ENCODE measurements around the gene LDLRAD2. TPM values are rescaled to one million over a fixed set of nuclear protein-coding genes. Genes with fewer than 3 reads are reported as not detected.

LDLRAD2 gene
- under 1 TPM in 1 of 4 donors, not detected in 3; 0.04 TPM for total RNA-seq
- polyA plus RNA-seq: 1 to 10 TPM in 2 of 3 donors, under 1 TPM in 1; 0.48 to 1.7 (median 1.1) TPM
- long read RNA-seq, donor 1: 0 reads
- long read RNA-seq, donor 2: 0 reads

- Histone ChIP-seq H3K4me1 (no peaks in the 10 kb centered on the region), H3K36me3 (ENCODE audit: insufficient read depth in 1 of 2, low read depth in 1 of 2) (no peaks in the 10 kb centered on the region), H3K4me3 (no peak within 1 kb of the TSS), H3K9me3 (no peaks in the 10 kb centered on the region), H3K27ac (no peak within 1 kb of the TSS), H3K27me3 (ENCODE audit: insufficient read depth in 3 of 3, low read length in 2 of 3) (peaks cover 0 to 19% (median 7%) of the 10 kb centered on the region in 3 donors)
- TF ChIP-seq CTCF (IDR thresholded peaks at IDR 0.05): no peak
- intact Hi-C loops (cut with DNase I): no loop called here
- WGBS, 3 donors: 50 to 73% (median 54%) methylated on average over 2 of the region's 2 CpGs
- no peak for ATAC-seq
- DNase-seq: no peak
These were observed at the start of gene LDLRAD2 for GRCh38 chr1:21811875-21812305. Gene LDLRAD2 (plus strand): TSS chr1:21812265. CDS start chr1:21812452, 187 bp downstream.

GRCh38 chr1:21763236-21763635 is 48.8 kb upstream of the LDLRAD2 start:
- no peak overlapping the region for H3K4me3 ChIP-seq
- H3K27me3 ChIP-seq (ENCODE audit: insufficient read depth in 3 of 3, low read length in 2 of 3): no peaks in the 10 kb centered on the region
- DNase-seq (no peak), ATAC-seq (no peak)
- TF ChIP-seq CTCF (IDR thresholded peaks at IDR 0.05): no peak
- intact Hi-C loops (cut with DNase I): no loop called here
- no peaks in the 10 kb centered on the region for H3K36me3 ChIP-seq (ENCODE audit: insufficient read depth in 1 of 2, low read depth in 1 of 2)
- H3K9me3 ChIP-seq: no peaks in the 10 kb centered on the region
- H3K4me1 ChIP-seq: peaks cover 14% of the 10 kb centered on the region
- 82 to 91% (median 87%) methylated on average over 10 of the region's 10 CpGs for WGBS, 3 donors
- H3K27ac ChIP-seq: no peak overlapping the region

- Histone ChIP-seq H3K9me3 (no peaks in the 10 kb centered on the region), H3K27me3 (ENCODE audit: insufficient read depth in 3 of 3, low read length in 2 of 3) (no peaks in the 10 kb centered on the region), H3K36me3 (ENCODE audit: insufficient read depth in 1 of 2, low read depth in 1 of 2) (no peaks in the 10 kb centered on the region), H3K4me1 (peaks cover 14% of the 10 kb centered on the region), H3K4me3 (no peak overlapping the region), H3K27ac (peak overlapping the region; percentile 67)
- TF ChIP-seq CTCF (IDR thresholded peaks at IDR 0.05): no peak
- DNase-seq (no peak), ATAC-seq (peak; percentile 55 to 76 (median 73))
- 49 to 65% (median 58%) methylated on average over 7 of the region's 7 CpGs for WGBS, 3 donors
- intact Hi-C loops (cut with DNase I): no loop called here
These were observed 48.2 kb upstream of the LDLRAD2 start for GRCh38 chr1:21763694-21764419.

- peak overlapping the region; percentile 67 for H3K27ac ChIP-seq
- TF ChIP-seq CTCF (IDR thresholded peaks at IDR 0.05): no peak
- WGBS, 3 donors: 32 to 50% (median 33%) methylated on average over 13 of the region's 13 CpGs
- peak; percentile 53 to 74 (median 67) for ATAC-seq
- intact Hi-C loops (cut with DNase I): no loop called here
- peaks cover 14% of the 10 kb centered on the region for H3K4me1 ChIP-seq
- H3K36me3 ChIP-seq (ENCODE audit: insufficient read depth in 1 of 2, low read depth in 1 of 2): no peaks in the 10 kb centered on the region
- DNase-seq: peak; percentile 65 to 67
- no peaks in the 10 kb centered on the region for H3K27me3 ChIP-seq (ENCODE audit: insufficient read depth in 3 of 3, low read length in 2 of 3)
- no peak overlapping the region for H3K4me3 ChIP-seq
- no peaks in the 10 kb centered on the region for H3K9me3 ChIP-seq
These were observed 47.2 kb upstream of the LDLRAD2 start for GRCh38 chr1:21764615-21765423.

Data from psoas muscle (tissue), 8 donors.